GM23338 (cell line): Measurements from ENCODE around the gene STT3B.

Experiments used
- CTCF ChIP-seq, 2 experiments: fragments of 200-600 bp in 1 of 2; sonication (generic) in 1 of 2; conservative IDR thresholded peaks; 2 replicates each; pipeline versions ENCODE4 v1.5.1 to v1.6.1; 2016 to 2017; ENCODE audit warnings: antibody characterized with exemption in 2 of 2, low read depth in 2 of 2, mild to moderate bottlenecking in 2 of 2, moderate library complexity in 1 of 2
- EZH2 ChIP-seq: fragments of 200-600 bp; sonication (generic); IDR thresholded peaks from one replicate; pipeline ENCODE4 v1.8.0; 2017; ENCODE audit warnings: antibody characterized with exemption, mild to moderate bottlenecking, low read depth; ENCODE audit not compliant: unreplicated experiment
- EZH2phosphoT487 ChIP-seq: fragments of 200-600 bp; sonication (generic); IDR thresholded peaks from one replicate; pipeline ENCODE4 v1.8.1; 2018; ENCODE audit warnings: antibody characterized with exemption; ENCODE audit not compliant: unreplicated experiment
- JUNB ChIP-seq: IDR thresholded peaks from one replicate; pipeline ENCODE4 v1.6.1; 2016; ENCODE audit warnings: antibody characterized with exemption; ENCODE audit not compliant: unreplicated experiment
- NANOG ChIP-seq: IDR thresholded peaks from 2 replicates; pipeline ENCODE4 v1.6.1; 2016; ENCODE audit warnings: antibody characterized with exemption, borderline replicate concordance
- POLR2AphosphoS5 ChIP-seq: IDR thresholded peaks from 2 replicates; pipeline ENCODE4 v1.6.1; 2016; ENCODE audit warnings: antibody characterized with exemption, low read depth
- REST ChIP-seq: IDR thresholded peaks from one replicate; pipeline ENCODE4 v1.6.1; 2018; ENCODE audit warnings: antibody characterized with exemption; ENCODE audit not compliant: unreplicated experiment
- STAT1 ChIP-seq: IDR thresholded peaks from one replicate; pipeline ENCODE4 v1.6.1; 2016; ENCODE audit warnings: antibody characterized with exemption; ENCODE audit not compliant: unreplicated experiment
- ZNF114 ChIP-seq: fragments of 250-450 bp; sonication (Bioruptor Pico); IDR thresholded peaks from 2 replicates; pipeline ENCODE4 v1.5.0; 2020; ENCODE audit warnings: mild to moderate bottlenecking, moderate library complexity

GRCh38 chr3:31625358-31625757, 92.6 kb downstream of the STT3B start:
- TF ChIP-seq CTCF (conservative IDR thresholded peaks at IDR 0.05; ENCODE audit: low read depth in 2 of 2) (no peak), EZH2 (no peak), REST (no peak), POLR2AphosphoS5 (no peak), EZH2phosphoT487 (no peak), JUNB (no peak), STAT1 (no peak), ZNF114 (no peak), NANOG (peak; percentile 38; the same call in 1 of the 2 replicates)
